ENCODE data around the gene TMEM204. TPM values are rescaled to one million over a fixed set of nuclear protein-coding genes. Genes with fewer than 3 reads are reported as not detected.
A peak's percentile ranks its signal among the peaks of the same experiment; 100 is the strongest.

TMEM204 gene
- total RNA-seq, 4 donors from 2014 or later: 4.3 to 32.4 (median 7.9) TPM

- Histone ChIP-seq H3K4me1 (peaks cover 0 to 30% (median 4%) of the 10 kb centered on the region in 3 donors), H3K4me3 (no peak overlapping the region), H3K27me3 (no peaks in the 10 kb centered on the region), H3K36me3 (peaks cover 3 to 87% (median 19%) of the 10 kb centered on the region in 3 donors), H3K9me3 (no peaks in the 10 kb centered on the region), H3K27ac (no peak overlapping the region)
- 86% methylated on average over 14 of the region's 15 CpGs for WGBS, 2 donors
- TF ChIP-seq POLR2A (IDR thresholded peaks at IDR 0.05): no peak
- TF ChIP-seq, protein P1, sequence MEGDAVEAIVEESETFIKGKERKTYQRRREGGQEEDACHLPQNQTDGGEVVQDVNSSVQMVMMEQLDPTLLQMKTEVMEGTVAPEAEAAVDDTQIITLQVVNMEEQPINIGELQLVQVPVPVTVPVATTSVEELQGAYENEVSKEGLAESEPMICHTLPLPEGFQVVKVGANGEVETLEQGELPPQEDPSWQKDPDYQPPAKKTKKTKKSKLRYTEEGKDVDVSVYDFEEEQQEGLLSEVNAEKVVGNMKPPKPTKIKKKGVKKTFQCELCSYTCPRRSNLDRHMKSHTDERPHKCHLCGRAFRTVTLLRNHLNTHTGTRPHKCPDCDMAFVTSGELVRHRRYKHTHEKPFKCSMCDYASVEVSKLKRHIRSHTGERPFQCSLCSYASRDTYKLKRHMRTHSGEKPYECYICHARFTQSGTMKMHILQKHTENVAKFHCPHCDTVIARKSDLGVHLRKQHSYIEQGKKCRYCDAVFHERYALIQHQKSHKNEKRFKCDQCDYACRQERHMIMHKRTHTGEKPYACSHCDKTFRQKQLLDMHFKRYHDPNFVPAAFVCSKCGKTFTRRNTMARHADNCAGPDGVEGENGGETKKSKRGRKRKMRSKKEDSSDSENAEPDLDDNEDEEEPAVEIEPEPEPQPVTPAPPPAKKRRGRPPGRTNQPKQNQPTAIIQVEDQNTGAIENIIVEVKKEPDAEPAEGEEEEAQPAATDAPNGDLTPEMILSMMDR (IDR thresholded peaks at IDR 0.05): no peak
- DNase-seq: no peak
- intact Hi-C loops (cut with DNase I): no loop called here
Measured at GRCh38 chr16:1560153-1560552, 26.7 kb downstream of the TMEM204 start.

DNA sequence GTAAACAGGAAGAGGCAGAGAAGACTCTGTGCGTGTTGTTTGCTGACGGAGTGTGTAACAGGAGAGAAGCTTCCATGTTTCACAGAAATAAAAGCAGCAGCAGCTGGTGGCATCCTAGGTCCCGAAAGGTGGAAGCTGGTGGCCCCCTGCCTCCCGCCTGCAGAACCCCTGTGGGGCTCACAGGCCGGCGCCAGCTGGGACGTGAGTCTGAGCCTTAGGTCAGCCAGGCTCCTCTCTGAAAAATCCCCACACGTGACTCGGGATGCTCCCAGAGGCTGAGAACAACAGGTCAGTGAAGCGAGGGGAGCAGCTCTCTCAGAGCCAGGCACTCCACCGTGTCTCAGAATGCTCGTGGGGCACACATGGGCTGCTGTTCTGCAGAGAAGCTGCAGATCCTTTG lies 27.4 kb downstream of the TMEM204 start:
- H3K36me3 ChIP-seq: peaks cover 3 to 83% (median 14%) of the 10 kb centered on the region in 3 donors
- no peak overlapping the region for H3K4me3 ChIP-seq
- H3K9me3 ChIP-seq: no peaks in the 10 kb centered on the region
- intact Hi-C loops (cut with DNase I): no loop called here
- H3K4me1 ChIP-seq: peaks cover 0 to 23% (median 3%) of the 10 kb centered on the region in 3 donors
- DNase-seq: no peak
- TF ChIP-seq POLR2A (IDR thresholded peaks at IDR 0.05): no peak
- TF ChIP-seq, protein P1 (IDR thresholded peaks at IDR 0.05): no peak
- no peaks in the 10 kb centered on the region for H3K27me3 ChIP-seq
- peak overlapping the region in 1 of 4 donors; percentile 21 for H3K27ac ChIP-seq
- WGBS, 2 donors: 61 to 77% methylated on average over 2 to 5 of the region's 12 CpGs

DNA sequence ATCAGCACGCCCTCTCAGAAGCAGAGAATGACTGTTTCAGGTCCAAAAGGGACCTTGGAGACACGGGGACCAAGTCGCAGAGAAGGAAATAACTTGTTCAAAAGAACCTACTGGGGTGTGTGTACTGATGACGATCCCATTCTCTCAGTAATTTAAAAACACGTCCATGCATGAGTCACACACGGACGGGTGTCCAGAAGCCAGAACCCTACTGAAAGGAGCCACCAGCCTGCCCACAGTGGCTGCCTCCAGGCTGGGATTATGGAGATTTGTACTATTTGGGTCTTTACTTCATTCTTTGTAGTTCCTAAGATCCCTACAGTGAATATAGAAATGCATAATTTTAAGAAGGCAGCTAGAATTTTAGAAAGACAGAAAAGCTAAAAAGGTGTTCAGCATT lies 27.8 kb downstream of the TMEM204 start:
- Histone ChIP-seq H3K36me3 (peaks cover 3 to 79% (median 14%) of the 10 kb centered on the region in 3 donors), H3K4me1 (peaks cover 0 to 19% (median 0%) of the 10 kb centered on the region in 3 donors), H3K27me3 (no peaks in the 10 kb centered on the region), H3K27ac (peak overlapping the region in 1 of 4 donors; percentile 21), H3K9me3 (no peaks in the 10 kb centered on the region), H3K4me3 (no peak overlapping the region)
- WGBS, 2 donors: 54 to 57% methylated on average over 5 to 7 of the region's 7 CpGs
- TF ChIP-seq POLR2A (IDR thresholded peaks at IDR 0.05): no peak
- no peak for DNase-seq
- intact Hi-C loops (cut with DNase I): no loop called here

DNA sequence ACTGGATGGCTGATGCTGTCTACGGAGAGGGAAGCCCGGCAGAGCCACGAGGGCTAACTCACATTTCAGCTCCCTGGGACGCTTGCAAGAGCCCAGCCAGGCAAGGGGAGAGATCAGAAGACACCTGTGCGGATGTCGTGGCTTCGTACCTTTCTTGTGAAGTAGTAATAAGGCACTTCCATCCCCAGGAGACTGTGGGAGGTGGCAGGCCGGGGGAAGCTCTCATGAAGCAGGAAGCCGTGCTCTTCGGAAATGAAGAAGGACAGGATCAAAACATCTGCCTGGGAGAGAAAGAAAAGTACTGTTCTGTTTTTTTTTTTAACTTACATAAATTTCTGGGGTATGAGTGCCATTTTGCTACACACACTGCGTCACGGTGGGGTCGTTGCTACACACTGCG lies 28.4 kb downstream of the TMEM204 start:
- Histone ChIP-seq H3K4me3 (no peak overlapping the region), H3K9me3 (no peaks in the 10 kb centered on the region), H3K27me3 (no peaks in the 10 kb centered on the region), H3K27ac (no peak overlapping the region), H3K36me3 (peaks cover 3 to 76% (median 14%) of the 10 kb centered on the region in 3 donors), H3K4me1 (peaks cover 0 to 14% (median 0%) of the 10 kb centered on the region in 3 donors)
- DNase-seq: no peak
- WGBS, 2 donors: 89 to 92% methylated on average over 14 of the region's 14 CpGs
- intact Hi-C loops (cut with DNase I): no loop called here
- no peak for TF ChIP-seq POLR2A (IDR thresholded peaks at IDR 0.05)
- TF ChIP-seq, protein P1 (IDR thresholded peaks at IDR 0.05): no peak

DNA sequence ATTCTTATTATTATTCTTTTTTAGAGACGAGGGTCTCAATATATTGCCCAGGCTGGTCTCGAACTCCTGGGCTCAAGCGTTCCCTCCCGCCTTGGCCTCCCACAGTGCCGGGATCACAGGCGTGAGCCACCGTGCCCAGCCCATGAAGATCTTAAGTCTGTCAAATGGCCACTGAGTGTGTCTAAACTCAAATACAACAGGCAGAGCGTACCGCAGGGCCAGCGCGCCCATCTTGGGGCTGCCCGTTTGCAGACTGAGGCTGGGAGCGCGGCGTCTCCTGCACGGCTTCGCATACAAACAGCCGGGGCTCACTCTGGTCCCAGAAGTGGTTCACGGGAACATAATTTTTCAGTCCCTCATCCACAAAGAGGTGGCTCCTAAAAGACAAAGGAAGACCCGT lies 30.3 kb downstream of the TMEM204 start:
- Histone ChIP-seq H3K36me3 (peaks cover 0 to 63% (median 7%) of the 10 kb centered on the region in 3 donors), H3K27ac (no peak overlapping the region), H3K9me3 (no peaks in the 10 kb centered on the region), H3K4me3 (no peak overlapping the region), H3K27me3 (no peaks in the 10 kb centered on the region), H3K4me1 (peaks cover 0 to 14% (median 0%) of the 10 kb centered on the region in 3 donors)
- no peak for TF ChIP-seq POLR2A (IDR thresholded peaks at IDR 0.05)
- TF ChIP-seq, protein P1 (IDR thresholded peaks at IDR 0.05): no peak
- WGBS, 2 donors: 82 to 96% methylated on average over 7 to 19 of the region's 20 CpGs
- DNase-seq: no peak
- intact Hi-C loops (cut with DNase I): no loop called here

DNA sequence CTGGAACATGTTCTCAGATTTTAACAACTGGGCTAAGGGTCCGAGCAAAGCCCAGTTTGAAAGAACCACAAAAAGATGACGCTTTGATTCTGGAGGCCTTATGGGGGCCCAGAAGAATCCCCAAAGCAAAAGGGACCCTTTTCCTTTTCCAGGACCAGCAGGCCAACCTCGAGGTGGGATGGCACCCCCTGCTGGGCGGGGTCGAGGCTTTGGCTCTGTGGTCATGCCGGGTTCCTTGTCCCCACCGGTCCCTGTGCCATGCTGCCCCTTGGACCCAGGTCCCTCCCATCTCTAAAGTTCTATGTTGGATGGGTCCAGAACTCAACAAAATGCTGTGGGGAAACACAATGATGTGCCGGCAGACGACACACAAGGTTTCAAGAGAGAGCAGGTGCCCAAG lies 30.9 kb downstream of the TMEM204 start:
- Histone ChIP-seq H3K4me1 (peaks cover 0 to 14% (median 0%) of the 10 kb centered on the region in 3 donors), H3K9me3 (no peaks in the 10 kb centered on the region), H3K36me3 (peaks cover 0 to 57% (median 7%) of the 10 kb centered on the region in 3 donors), H3K27ac (no peak overlapping the region), H3K4me3 (no peak overlapping the region), H3K27me3 (no peaks in the 10 kb centered on the region)
- TF ChIP-seq POLR2A (IDR thresholded peaks at IDR 0.05): no peak
- TF ChIP-seq, protein P1 (IDR thresholded peaks at IDR 0.05): peak in 2 of 6 experiments; percentile 17 to 25
- 67 to 93% methylated on average over 2 to 5 of the region's 9 CpGs for WGBS, 2 donors
- DNase-seq: no peak
- intact Hi-C loops (cut with DNase I): no loop called here

All from esophagus squamous epithelium (tissue), 5 donors.